Measurements from ENCODE around the gene GNG5.
A peak's percentile ranks its signal among the peaks of the same experiment; 100 is the strongest.

The GNG5 gene

GRCh38 chr1:84481317-84481716, 25.1 kb downstream of the GNG5 start:
- TF ChIP-seq, protein P1, sequence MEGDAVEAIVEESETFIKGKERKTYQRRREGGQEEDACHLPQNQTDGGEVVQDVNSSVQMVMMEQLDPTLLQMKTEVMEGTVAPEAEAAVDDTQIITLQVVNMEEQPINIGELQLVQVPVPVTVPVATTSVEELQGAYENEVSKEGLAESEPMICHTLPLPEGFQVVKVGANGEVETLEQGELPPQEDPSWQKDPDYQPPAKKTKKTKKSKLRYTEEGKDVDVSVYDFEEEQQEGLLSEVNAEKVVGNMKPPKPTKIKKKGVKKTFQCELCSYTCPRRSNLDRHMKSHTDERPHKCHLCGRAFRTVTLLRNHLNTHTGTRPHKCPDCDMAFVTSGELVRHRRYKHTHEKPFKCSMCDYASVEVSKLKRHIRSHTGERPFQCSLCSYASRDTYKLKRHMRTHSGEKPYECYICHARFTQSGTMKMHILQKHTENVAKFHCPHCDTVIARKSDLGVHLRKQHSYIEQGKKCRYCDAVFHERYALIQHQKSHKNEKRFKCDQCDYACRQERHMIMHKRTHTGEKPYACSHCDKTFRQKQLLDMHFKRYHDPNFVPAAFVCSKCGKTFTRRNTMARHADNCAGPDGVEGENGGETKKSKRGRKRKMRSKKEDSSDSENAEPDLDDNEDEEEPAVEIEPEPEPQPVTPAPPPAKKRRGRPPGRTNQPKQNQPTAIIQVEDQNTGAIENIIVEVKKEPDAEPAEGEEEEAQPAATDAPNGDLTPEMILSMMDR (IDR thresholded peaks at IDR 0.05; ENCODE audit: insufficient read depth, low read length, poor library complexity, severe bottlenecking) = no peak
- H3K27me3 ChIP-seq (replicated peaks; ENCODE audit: control insufficient read depth, insufficient read depth, low read length) = no peaks in the 10 kb centered on the region
- DNase-seq (ENCODE audit: extremely low read depth, insufficient read length) = no peak
- H3K4me3 ChIP-seq (replicated peaks; ENCODE audit: low read depth, low read length) = no peak overlapping the region
- H3K36me3 ChIP-seq (ENCODE audit: control insufficient read depth, insufficient read depth, low read length) = no peaks in the 10 kb centered on the region; the same call in none of the 2 replicates

DNA sequence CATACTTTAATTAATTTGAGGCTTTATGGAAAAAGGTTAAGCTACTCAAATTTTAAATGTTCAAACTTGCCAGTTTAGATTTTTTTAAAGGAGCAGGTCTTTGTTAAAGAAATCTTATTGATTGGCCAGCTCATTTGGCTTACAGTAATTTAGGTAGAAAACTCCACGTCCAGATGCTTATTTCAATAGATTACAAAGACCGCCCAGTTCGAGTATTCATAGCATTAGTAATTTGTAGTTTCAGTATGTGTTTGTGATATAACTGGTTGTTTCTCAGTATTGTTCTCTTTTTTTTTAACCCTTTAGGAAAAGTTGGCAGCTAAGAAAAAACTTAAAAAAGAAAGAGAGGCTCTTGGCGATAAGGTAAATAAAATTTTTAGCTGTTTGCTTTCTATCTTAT, 25.7 kb downstream of the GNG5 start:
- H3K4me3 ChIP-seq (replicated peaks; ENCODE audit: low read depth, low read length) = peak overlapping the region; percentile 84
- TF ChIP-seq, protein P1 (IDR thresholded peaks at IDR 0.05; ENCODE audit: insufficient read depth, low read length, poor library complexity, severe bottlenecking) = no peak
- H3K36me3 ChIP-seq (ENCODE audit: control insufficient read depth, insufficient read depth, low read length) = no peaks in the 10 kb centered on the region; the same call in 1 of the 2 replicates
- no peak for DNase-seq (ENCODE audit: extremely low read depth, insufficient read length)
- H3K27me3 ChIP-seq (replicated peaks; ENCODE audit: control insufficient read depth, insufficient read depth, low read length) = no peaks in the 10 kb centered on the region

GRCh38 chr1:84479998-84480397, 26.4 kb downstream of the GNG5 start:
- DNase-seq (ENCODE audit: extremely low read depth, insufficient read length) = no peak
- H3K4me3 ChIP-seq (replicated peaks; ENCODE audit: low read depth, low read length) = peak overlapping the region; percentile 84
- TF ChIP-seq, protein P1 (IDR thresholded peaks at IDR 0.05; ENCODE audit: insufficient read depth, low read length, poor library complexity, severe bottlenecking) = no peak
- no peaks in the 10 kb centered on the region; the same call in 1 of the 2 replicates for H3K36me3 ChIP-seq (ENCODE audit: control insufficient read depth, insufficient read depth, low read length)
- H3K27me3 ChIP-seq (replicated peaks; ENCODE audit: control insufficient read depth, insufficient read depth, low read length) = no peaks in the 10 kb centered on the region

DNA sequence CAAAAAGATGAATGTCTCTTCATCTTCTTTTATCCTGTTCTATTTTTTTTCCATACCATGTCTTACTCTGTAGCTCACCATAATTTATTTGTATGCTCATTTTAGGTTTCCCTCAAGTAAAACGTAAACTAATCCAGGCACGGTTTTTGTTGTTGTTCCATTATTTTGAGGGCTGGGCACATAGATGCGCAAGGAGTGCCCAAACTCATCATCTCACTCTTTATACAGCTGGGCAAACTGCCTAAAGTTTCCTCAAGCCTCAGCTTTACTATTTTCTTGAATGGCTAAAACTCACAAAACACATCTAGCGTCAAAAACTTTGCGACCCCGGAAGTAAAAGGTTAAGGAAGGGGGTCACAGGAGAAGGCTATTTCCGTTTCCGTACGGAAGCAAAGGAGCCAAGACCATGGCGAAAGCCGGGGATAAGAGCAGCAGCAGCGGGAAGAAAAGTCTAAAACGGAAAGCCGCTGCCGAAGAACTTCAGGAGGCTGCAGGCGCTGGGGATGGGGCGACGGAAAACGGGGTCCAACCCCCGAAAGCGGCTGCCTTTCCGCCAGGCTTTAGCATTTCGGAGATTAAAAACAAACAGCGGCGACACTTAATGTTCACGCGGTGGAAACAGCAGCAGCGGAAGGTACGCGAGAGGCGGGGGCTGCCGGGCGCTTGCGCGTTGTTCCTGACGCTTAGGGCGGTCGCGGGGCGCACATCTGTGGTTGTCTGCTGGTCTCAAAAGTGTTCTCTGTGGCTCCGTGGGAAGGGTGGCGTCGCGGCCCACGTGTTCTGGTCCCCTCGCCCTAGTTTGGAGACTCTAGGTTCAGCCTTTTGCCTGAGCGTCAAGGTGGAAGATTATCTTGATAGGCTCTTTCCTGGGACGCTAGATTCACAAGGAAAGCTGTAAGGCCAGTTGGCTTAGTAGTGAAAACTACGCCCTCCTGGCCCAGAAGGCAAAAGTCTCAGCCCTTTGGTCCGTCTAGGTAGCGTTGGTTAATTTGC, 27.2 kb downstream of the GNG5 start, which contains the start of gene RPF1:
TSS of gene RPF1 (plus strand) at position 391 of the 993 bp plus-strand sequence. CDS start at position 407, 16 bp downstream.
- H3K36me3 ChIP-seq (ENCODE audit: control insufficient read depth, insufficient read depth, low read length) = no peaks in the 10 kb centered on the region
- H3K4me3 ChIP-seq (replicated peaks; ENCODE audit: low read depth, low read length) = peak within 1 kb of the TSS; percentile 84
- peak; percentile 89 for DNase-seq (ENCODE audit: extremely low read depth, insufficient read length)
- TF ChIP-seq, protein P1 (IDR thresholded peaks at IDR 0.05; ENCODE audit: insufficient read depth, low read length, poor library complexity, severe bottlenecking) = no peak
- H3K27me3 ChIP-seq (replicated peaks; ENCODE audit: control insufficient read depth, insufficient read depth, low read length) = no peaks in the 10 kb centered on the region

GRCh38 chr1:84476225-84476624, 30.2 kb downstream of the GNG5 start:
- Histone ChIP-seq H3K27me3 (replicated peaks; ENCODE audit: control insufficient read depth, insufficient read depth, low read length) (no peaks in the 10 kb centered on the region), H3K36me3 (ENCODE audit: control insufficient read depth, insufficient read depth, low read length) (no peaks in the 10 kb centered on the region), H3K4me3 (replicated peaks; ENCODE audit: low read depth, low read length) (no peak overlapping the region)
- DNase-seq (ENCODE audit: extremely low read depth, insufficient read length) = no peak
- TF ChIP-seq, protein P1 (IDR thresholded peaks at IDR 0.05; ENCODE audit: insufficient read depth, low read length, poor library complexity, severe bottlenecking) = no peak
